HCT116 (cell line): ENCODE results near the gene SELPLG. TPM values are rescaled to one million over a fixed set of nuclear protein-coding genes. Genes with fewer than 3 reads are reported as not detected.

Experiments used
- ATAC-seq: fragments of 200-7000 bp; cut with Tn5 transposase; 2 replicates; pipeline ENCODE4 v1.9.1; 2020; ENCODE audit warnings: mild to moderate bottlenecking, moderate library complexity
- BruUV-seq: library from RNA; stranded (reverse); fragments of 400-500 nt; replicated peaks from 2 replicates; lab custom pipeline; 2021; lab: Mats Ljungman, UMichigan
- CTCF ChIA-PET: fragments of 300-600 bp; sonication (Branson Sonifier 250); formaldehyde crosslinking; loops from one replicate; lab custom pipeline; 2021; ENCODE audit warnings: antibody characterized with exemption; lab: Charles Lee
- POLR2A ChIA-PET: fragments of 300-600, 350-600 bp; sonication (Branson Sonifier 250); formaldehyde crosslinking; loops from one replicate; lab custom pipeline; 2021; ENCODE audit warnings: antibody characterized with exemption; lab: Charles Lee
- RAD21 ChIA-PET, 2 experiments: fragments of 300-600 bp; sonication (Branson Sonifier 250); formaldehyde crosslinking; loops; one replicate each; lab custom pipeline; 2023; ENCODE audit warnings: low total read pairs in 2 of 2; ENCODE audit not compliant: uncharacterized antibody in 2 of 2, unreplicated experiment in 2 of 2, low non-redundant PET in 1 of 2; lab: Charles Lee
- DNase-seq: peaks from one replicate; pipeline ENCODE4 v3.0.0-alpha.2; 2010; ENCODE audit warnings: low read depth, low spot score
- H2AFZ ChIP-seq: fragments of 200-600 bp; shearing (Covaris generic), sonication (generic); 2 replicates; pipeline ENCODE4 v1.6.1; 2017; ENCODE audit warnings: low read depth, mixed run types, mixed read lengths, antibody characterized with exemption, low read length; ENCODE audit not compliant: poor library complexity, severe bottlenecking
- H3K27ac ChIP-seq: 2 replicates; pipeline ENCODE4 v1.5.1; 2012; ENCODE audit warnings: low read depth, low read length
- H3K27me3 ChIP-seq: fragments of 200-600 bp; sonication (generic); 2 replicates; pipeline ENCODE4 v1.6.1; 2016; ENCODE audit warnings: mixed run types, low read length, mixed read lengths; ENCODE audit not compliant: insufficient read depth
- H3K36me3 ChIP-seq, 2 experiments: fragments of 200-500 bp in 1 of 2; fragments of 200-600 bp in 1 of 2; sonication (Bioruptor generic) in 1 of 2; sonication (generic) in 1 of 2; 2 replicates each; pipeline versions ENCODE4 v1.5.1 to v1.6.1; 2014 to 2016; ENCODE audit warnings: low read length in 2 of 2, inconsistent platforms in 1 of 2, mixed read lengths in 1 of 2, mixed run types in 1 of 2; ENCODE audit not compliant: insufficient read depth in 2 of 2, control insufficient read depth in 1 of 2
- H3K4me1 ChIP-seq, 2 experiments: fragments of 200-600 bp in 1 of 2; sonication (generic) in 1 of 2; 2 replicates each; pipeline versions ENCODE4 v1.5.1 to v1.6.1; 2012 to 2017; ENCODE audit warnings: low read length in 2 of 2, inconsistent platforms in 1 of 2, mild to moderate bottlenecking in 1 of 2, mixed read lengths in 1 of 2, mixed run types in 1 of 2, moderate library complexity in 1 of 2; ENCODE audit not compliant: insufficient read depth in 2 of 2, control insufficient read depth in 1 of 2
- H3K4me2 ChIP-seq: fragments of 200-600 bp; sonication (generic); 2 replicates; pipeline ENCODE4 v1.6.1; 2017; ENCODE audit warnings: mixed run types, low read length, mixed read lengths
- H3K4me3 ChIP-seq, 2 experiments: fragments of 200-600 bp in 1 of 2; sonication (generic) in 1 of 2; replicated peaks in 1 of 2; 2 replicates each; pipeline ENCODE4 v1.5.1; 2011 to 2016; ENCODE audit warnings: low read length in 2 of 2, control low read depth in 1 of 2, low read depth in 1 of 2, mild to moderate bottlenecking in 1 of 2, mixed read lengths in 1 of 2, mixed run types in 1 of 2
- H3K79me2 ChIP-seq: fragments of 200-600 bp; sonication (generic); 2 replicates; pipeline ENCODE4 v1.6.1; 2017; ENCODE audit warnings: mild to moderate bottlenecking, mixed run types, low read length, moderate library complexity, mixed read lengths; ENCODE audit not compliant: insufficient read depth
- H3K9ac ChIP-seq: fragments of 200-600 bp; sonication (generic); 2 replicates; pipeline ENCODE4 v1.6.1; 2016; ENCODE audit warnings: low read length, mixed read lengths
- H3K9me2 ChIP-seq: fragments of 200-600 bp; sonication (generic), shearing (Covaris generic); 2 replicates; pipeline ENCODE4 v1.6.1; 2017; ENCODE audit warnings: mixed run types, mild to moderate bottlenecking, moderate library complexity; ENCODE audit not compliant: insufficient read depth
- H3K9me3 ChIP-seq, 2 experiments: fragments of 200-500 bp in 1 of 2; fragments of 200-600 bp in 1 of 2; sonication (Bioruptor generic) in 1 of 2; sonication (generic) in 1 of 2; 2 replicates each; pipeline ENCODE4 v1.6.1; 2014 to 2017; ENCODE audit warnings: low read length in 2 of 2, mixed read lengths in 2 of 2, inconsistent platforms in 1 of 2, low read depth in 1 of 2, mild to moderate bottlenecking in 1 of 2, mixed run types in 1 of 2, moderate library complexity in 1 of 2; ENCODE audit not compliant: control insufficient read depth in 1 of 2, insufficient read depth in 1 of 2
- H4K20me1 ChIP-seq: fragments of 200-600 bp; sonication (generic), shearing (Covaris generic); 2 replicates; pipeline ENCODE4 v1.6.1; 2017; ENCODE audit warnings: mixed run types, mild to moderate bottlenecking, moderate library complexity; ENCODE audit not compliant: insufficient read depth
- CBX3 ChIP-seq: IDR thresholded peaks from 2 replicates; pipeline ENCODE4 v1.6.1; 2012; ENCODE audit warnings: low read depth
- EZH2phosphoT487 ChIP-seq: fragments of 200-600 bp; IDR thresholded peaks from 2 replicates; pipeline ENCODE4 v1.6.1; 2018; ENCODE audit warnings: antibody characterized with exemption, borderline replicate concordance
- POLR2AphosphoS5 ChIP-seq: IDR thresholded peaks from 2 replicates; pipeline ENCODE4 v1.6.1; 2011; ENCODE audit warnings: mild to moderate bottlenecking, low read depth, low read length, moderate library complexity
- RAD21 ChIP-seq: IDR thresholded peaks from 2 replicates; pipeline ENCODE4 v1.6.1; 2012; ENCODE audit warnings: low read depth, mild to moderate bottlenecking
- intact Hi-C: fragments of 100-400 bp; cut with micrococcal nuclease; formaldehyde crosslinking; loops from 2 replicates; pipeline ENCODE4 v1.10.0; 2022
- total RNA-seq: library from RNA; stranded (reverse); gene quantifications from one replicate; pipeline ENCODE4 v1.2.1, GENCODE V29; 2021; ENCODE audit not compliant: unreplicated experiment
- TF ChIP-seq, protein P1 (sequence below), 3 experiments: fragments of 200-600 bp in 1 of 3; sonication (generic) in 1 of 3; IDR thresholded peaks in 2 of 3; conservative IDR thresholded peaks in 1 of 3; 2 replicates each; pipeline ENCODE4 v1.5.1; 2012 to 2017; ENCODE audit warnings: low read depth in 2 of 3, low read length in 2 of 3, antibody characterized with exemption in 1 of 3, borderline replicate concordance in 1 of 3, control low read depth in 1 of 3, mild to moderate bottlenecking in 1 of 3, mixed read lengths in 1 of 3, mixed run types in 1 of 3, moderate library complexity in 1 of 3; ENCODE audit not compliant: insufficient read depth in 1 of 3
- TF ChIP-seq, protein P2 (sequence below): IDR thresholded peaks from 2 replicates; pipeline ENCODE4 v1.6.1; 2012; ENCODE audit warnings: low read depth

SELPLG gene
- total RNA-seq, 1 experiment from 2014 or later, result 1.2 TPM

DNA sequence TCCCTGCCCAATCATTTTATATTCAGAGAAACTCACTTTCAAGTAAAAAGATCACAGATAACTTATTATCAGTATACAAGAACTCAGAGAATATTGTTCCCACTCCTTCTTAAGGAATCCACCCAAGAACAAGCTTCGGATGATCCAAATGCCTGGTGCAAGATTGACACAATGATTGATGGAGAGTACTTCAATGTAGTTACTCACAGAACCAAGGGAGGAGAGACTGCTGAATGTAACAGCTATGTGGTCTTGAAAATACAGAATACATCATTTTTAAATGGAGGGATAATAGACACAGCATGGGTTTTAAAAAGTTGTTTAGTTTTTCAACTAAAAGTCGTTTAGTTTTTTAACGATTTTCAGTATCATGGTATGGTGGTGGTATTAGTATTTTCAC is 38.4 kb upstream of the SELPLG start:
- Histone ChIP-seq H3K9me3 (no peaks in the 10 kb centered on the region), H4K20me1 (no peaks in the 10 kb centered on the region), H3K36me3 (0 out of 4 replicates have a peak, but pooled peaks cover 0 to 2% of the 10 kb centered on the region in 2 experiments), H3K4me1 (no peaks in the 10 kb centered on the region), H3K4me2 (no peak overlapping the region), H3K4me3 (no peak overlapping the region), H3K27ac (no peak overlapping the region), H3K9ac (no peak overlapping the region), H3K79me2 (peaks cover 23% of the 10 kb centered on the region; the same call in 1 of the 2 replicates), H3K27me3 (no peaks in the 10 kb centered on the region), H2AFZ (no peak overlapping the region), H3K9me2 (no peaks in the 10 kb centered on the region)
- ChIA-PET CTCF (no interaction called here), POLR2A (interaction anchor here (1.3 kb wide), 1 partner anchor 58 kb away, joined by 3 read pairs; no protein-coding TSS in a partner anchor), RAD21 (no interaction called here)
- DNase-seq (no peak), ATAC-seq (no peak)
- no peak for TF ChIP-seq RAD21
- TF ChIP-seq, protein P1, sequence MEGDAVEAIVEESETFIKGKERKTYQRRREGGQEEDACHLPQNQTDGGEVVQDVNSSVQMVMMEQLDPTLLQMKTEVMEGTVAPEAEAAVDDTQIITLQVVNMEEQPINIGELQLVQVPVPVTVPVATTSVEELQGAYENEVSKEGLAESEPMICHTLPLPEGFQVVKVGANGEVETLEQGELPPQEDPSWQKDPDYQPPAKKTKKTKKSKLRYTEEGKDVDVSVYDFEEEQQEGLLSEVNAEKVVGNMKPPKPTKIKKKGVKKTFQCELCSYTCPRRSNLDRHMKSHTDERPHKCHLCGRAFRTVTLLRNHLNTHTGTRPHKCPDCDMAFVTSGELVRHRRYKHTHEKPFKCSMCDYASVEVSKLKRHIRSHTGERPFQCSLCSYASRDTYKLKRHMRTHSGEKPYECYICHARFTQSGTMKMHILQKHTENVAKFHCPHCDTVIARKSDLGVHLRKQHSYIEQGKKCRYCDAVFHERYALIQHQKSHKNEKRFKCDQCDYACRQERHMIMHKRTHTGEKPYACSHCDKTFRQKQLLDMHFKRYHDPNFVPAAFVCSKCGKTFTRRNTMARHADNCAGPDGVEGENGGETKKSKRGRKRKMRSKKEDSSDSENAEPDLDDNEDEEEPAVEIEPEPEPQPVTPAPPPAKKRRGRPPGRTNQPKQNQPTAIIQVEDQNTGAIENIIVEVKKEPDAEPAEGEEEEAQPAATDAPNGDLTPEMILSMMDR (IDR thresholded peaks at IDR 0.05 in 2 of 3, conservative IDR thresholded peaks at IDR 0.05 in 1 of 3; ENCODE audit: borderline replicate concordance in 1 of 3, insufficient read depth in 1 of 3, low read depth in 2 of 3, low read length in 2 of 3), result no peak
- intact Hi-C loops, result no loop called here
- no TSS peak for BruUV-seq

DNA sequence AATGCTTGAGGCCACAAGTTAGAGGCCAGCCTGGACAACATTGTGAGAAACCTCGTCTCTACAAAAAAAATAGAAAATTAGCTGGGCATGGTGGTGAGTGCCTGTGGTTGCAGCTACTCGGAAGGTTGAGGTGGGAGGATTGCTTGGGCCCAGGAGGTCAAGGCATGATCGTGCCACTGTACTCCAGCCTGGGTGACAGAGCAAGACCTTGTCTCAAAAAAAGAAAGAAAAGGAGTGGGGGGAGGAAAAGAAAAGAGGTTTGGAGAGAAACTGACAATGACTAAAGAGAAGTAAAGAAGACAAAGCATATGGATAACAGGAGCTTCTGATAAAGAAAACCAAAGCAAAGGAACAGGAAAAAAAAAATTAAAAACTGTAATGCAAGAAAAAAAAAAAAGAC is 37.4 kb upstream of the SELPLG start:
- RAD21 ChIA-PET, result no interaction called here
- BruUV-seq, result no TSS peak

More for the DNA sequence above, 37.4 kb upstream of the SELPLG start:
- H3K9me2 ChIP-seq, result no peaks in the 10 kb centered on the region
- H4K20me1 ChIP-seq, result no peaks in the 10 kb centered on the region
- POLR2A ChIA-PET, result no interaction called here
- no peak overlapping the region for H2AFZ ChIP-seq
- no peaks in the 10 kb centered on the region for H3K9me3 ChIP-seq
- no peak overlapping the region for H3K4me3 ChIP-seq
- CTCF ChIA-PET, result interaction anchor here (0.6 to 0.9 kb wide), 2 partner anchors 106 to 422 kb away, joined by 3 to 4 read pairs; no protein-coding TSS in a partner anchor
- intact Hi-C loops, result no loop called here
- no peak overlapping the region for H3K9ac ChIP-seq
- no peak overlapping the region for H3K27ac ChIP-seq
- H3K27me3 ChIP-seq, result no peaks in the 10 kb centered on the region
- no peak for ATAC-seq
- H3K4me2 ChIP-seq, result no peak overlapping the region
- DNase-seq, result no peak
- TF ChIP-seq POLR2AphosphoS5 (no peak), EZH2phosphoT487 (no peak), RAD21 (no peak), CBX3 (no peak)
- TF ChIP-seq, protein P2, sequence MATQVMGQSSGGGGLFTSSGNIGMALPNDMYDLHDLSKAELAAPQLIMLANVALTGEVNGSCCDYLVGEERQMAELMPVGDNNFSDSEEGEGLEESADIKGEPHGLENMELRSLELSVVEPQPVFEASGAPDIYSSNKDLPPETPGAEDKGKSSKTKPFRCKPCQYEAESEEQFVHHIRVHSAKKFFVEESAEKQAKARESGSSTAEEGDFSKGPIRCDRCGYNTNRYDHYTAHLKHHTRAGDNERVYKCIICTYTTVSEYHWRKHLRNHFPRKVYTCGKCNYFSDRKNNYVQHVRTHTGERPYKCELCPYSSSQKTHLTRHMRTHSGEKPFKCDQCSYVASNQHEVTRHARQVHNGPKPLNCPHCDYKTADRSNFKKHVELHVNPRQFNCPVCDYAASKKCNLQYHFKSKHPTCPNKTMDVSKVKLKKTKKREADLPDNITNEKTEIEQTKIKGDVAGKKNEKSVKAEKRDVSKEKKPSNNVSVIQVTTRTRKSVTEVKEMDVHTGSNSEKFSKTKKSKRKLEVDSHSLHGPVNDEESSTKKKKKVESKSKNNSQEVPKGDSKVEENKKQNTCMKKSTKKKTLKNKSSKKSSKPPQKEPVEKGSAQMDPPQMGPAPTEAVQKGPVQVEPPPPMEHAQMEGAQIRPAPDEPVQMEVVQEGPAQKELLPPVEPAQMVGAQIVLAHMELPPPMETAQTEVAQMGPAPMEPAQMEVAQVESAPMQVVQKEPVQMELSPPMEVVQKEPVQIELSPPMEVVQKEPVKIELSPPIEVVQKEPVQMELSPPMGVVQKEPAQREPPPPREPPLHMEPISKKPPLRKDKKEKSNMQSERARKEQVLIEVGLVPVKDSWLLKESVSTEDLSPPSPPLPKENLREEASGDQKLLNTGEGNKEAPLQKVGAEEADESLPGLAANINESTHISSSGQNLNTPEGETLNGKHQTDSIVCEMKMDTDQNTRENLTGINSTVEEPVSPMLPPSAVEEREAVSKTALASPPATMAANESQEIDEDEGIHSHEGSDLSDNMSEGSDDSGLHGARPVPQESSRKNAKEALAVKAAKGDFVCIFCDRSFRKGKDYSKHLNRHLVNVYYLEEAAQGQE, result no peak
- H3K36me3 ChIP-seq, result 0 out of 4 replicates have a peak, but pooled peaks cover 0 to 1% of the 10 kb centered on the region in 2 experiments
- H3K79me2 ChIP-seq, result peaks cover 23% of the 10 kb centered on the region; the same call in 1 of the 2 replicates
- H3K4me1 ChIP-seq, result no peaks in the 10 kb centered on the region
